ENCODE measurements around the gene ANXA1.

Gene ANXA1

GRCh38 chr9:73210886-73211666, 59.4 kb downstream of the ANXA1 start:
- no peak for DNase-seq (ENCODE audit: low read depth)

- DNase-seq (ENCODE audit: low read depth) = no peak
These were observed 61.6 kb downstream of the ANXA1 start for GRCh38 chr9:73213300-73213699.

- no peak for DNase-seq (ENCODE audit: low read depth)
These were observed 63.6 kb downstream of the ANXA1 start for GRCh38 chr9:73215249-73215648.

- DNase-seq (ENCODE audit: low read depth) = no peak
These were observed 64.4 kb downstream of the ANXA1 start for GRCh38 chr9:73216100-73216499.
